ENCODE results near the gene VPS13C. TPM values are rescaled to one million over a fixed set of nuclear protein-coding genes. Genes with fewer than 3 reads are reported as not detected.

Gene VPS13C
- total RNA-seq, 1 experiment from 2014 or later = 18.6 TPM

GRCh38 chr15:61827131-61827530 is 233.1 kb downstream of the VPS13C start (continued):
- no peak for TF ChIP-seq REST (IDR thresholded peaks at IDR 0.05; ENCODE audit: low read depth)
- no peak for TF ChIP-seq MAX (IDR thresholded peaks at IDR 0.05)
- TF ChIP-seq ZNF274 (IDR thresholded peaks at IDR 0.05; ENCODE audit: low read depth, low read length) = no peak
- TF ChIP-seq POLR2A (IDR thresholded peaks at IDR 0.05; ENCODE audit: borderline replicate concordance, extremely low read depth, insufficient read depth, insufficient read length) = no peak

- no peaks in the 10 kb centered on the region for H3K36me3 ChIP-seq (ENCODE audit: control insufficient read depth in 1 of 2, insufficient read depth in 2 of 2, low read length in 2 of 2)
- no peak overlapping the region for H2AFZ ChIP-seq (ENCODE audit: low read depth, low read length, poor library complexity, severe bottlenecking)
- no peaks in the 10 kb centered on the region for H3K9me2 ChIP-seq (ENCODE audit: insufficient read depth)
- no peak overlapping the region for H3K4me2 ChIP-seq (ENCODE audit: low read length)
- H3K4me3 ChIP-seq (replicated peaks in 1 of 2; ENCODE audit: low read depth in 1 of 2, low read length in 2 of 2) = no peak overlapping the region
- no TSS peak for BruUV-seq (replicated peaks)
- DNase-seq (ENCODE audit: low read depth, low spot score) (no peak), ATAC-seq (no peak)
- no peaks in the 10 kb centered on the region for H3K4me1 ChIP-seq (ENCODE audit: control insufficient read depth in 1 of 2, insufficient read depth in 2 of 2, low read length in 2 of 2)
- ChIA-PET RAD21 (ENCODE audit: low non-redundant PET in 1 of 2, low total read pairs in 2 of 2, uncharacterized antibody in 2 of 2, unreplicated experiment in 2 of 2) (no interaction called here), POLR2A (no interaction called here), CTCF (no interaction called here)
- intact Hi-C loops (cut with micrococcal nuclease) = no loop called here
- H4K20me1 ChIP-seq (ENCODE audit: insufficient read depth) = no peaks in the 10 kb centered on the region
- no peak overlapping the region for H3K9ac ChIP-seq (ENCODE audit: low read length)
- H3K27ac ChIP-seq (ENCODE audit: low read depth, low read length) = no peak overlapping the region
- H3K27me3 ChIP-seq (ENCODE audit: insufficient read depth, low read length) = peaks cover 11% of the 10 kb centered on the region; the same call in 1 of the 2 replicates
- TF ChIP-seq MAX (IDR thresholded peaks at IDR 0.05) (no peak), RAD21 (IDR thresholded peaks at IDR 0.05; ENCODE audit: low read depth) (no peak), JUND (IDR thresholded peaks at IDR 0.05) (no peak), ZFX (IDR thresholded peaks at IDR 0.05) (no peak), YY1 (IDR thresholded peaks at IDR 0.05; ENCODE audit: extremely low read depth, insufficient replicate concordance, low read depth, low read length) (no peak), REST (IDR thresholded peaks at IDR 0.05; ENCODE audit: low read depth) (no peak), POLR2A (IDR thresholded peaks at IDR 0.05; ENCODE audit: borderline replicate concordance, extremely low read depth, insufficient read depth, insufficient read length) (no peak)
- H3K79me2 ChIP-seq (ENCODE audit: insufficient read depth, low read length) = no peaks in the 10 kb centered on the region
- H3K9me3 ChIP-seq (ENCODE audit: control insufficient read depth in 1 of 2, insufficient read depth in 1 of 2, low read depth in 1 of 2, low read length in 2 of 2) = no peaks in the 10 kb centered on the region
Measured at GRCh38 chr15:61824291-61824690, 236.0 kb downstream of the VPS13C start.
